Measurements from ENCODE around the gene GPATCH11.

The GPATCH11 gene

DNA sequence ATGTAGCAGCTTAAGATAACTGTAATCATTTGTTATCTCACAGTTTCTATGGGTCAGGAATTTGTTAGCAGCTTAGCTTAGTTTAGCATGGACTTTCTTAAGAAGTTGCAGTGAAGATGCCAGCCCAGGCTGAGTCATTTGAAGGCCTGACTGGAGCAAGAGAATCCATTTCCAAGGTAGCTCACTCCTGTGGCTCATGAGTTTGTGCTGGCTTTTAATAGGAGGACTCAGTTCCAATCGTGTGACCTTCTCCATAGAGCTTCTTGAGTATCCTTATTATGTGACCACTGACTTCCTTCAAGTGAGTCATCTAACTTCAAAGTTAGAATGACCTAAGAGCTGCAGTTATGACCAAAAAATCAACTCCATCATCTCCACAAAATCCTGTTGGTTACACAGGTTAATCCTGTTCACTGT lies 1.4 kb downstream of the GPATCH11 start:
- no peak overlapping the region; the same call in 1 of the 2 replicates for H3K4me3 ChIP-seq (ENCODE audit: low read depth, low read length)
- no peak for DNase-seq (ENCODE audit: low read depth)
- no peak for TF ChIP-seq CTCF (IDR thresholded peaks at IDR 0.05; ENCODE audit: low read depth, low read length, missing control alignments)

DNA sequence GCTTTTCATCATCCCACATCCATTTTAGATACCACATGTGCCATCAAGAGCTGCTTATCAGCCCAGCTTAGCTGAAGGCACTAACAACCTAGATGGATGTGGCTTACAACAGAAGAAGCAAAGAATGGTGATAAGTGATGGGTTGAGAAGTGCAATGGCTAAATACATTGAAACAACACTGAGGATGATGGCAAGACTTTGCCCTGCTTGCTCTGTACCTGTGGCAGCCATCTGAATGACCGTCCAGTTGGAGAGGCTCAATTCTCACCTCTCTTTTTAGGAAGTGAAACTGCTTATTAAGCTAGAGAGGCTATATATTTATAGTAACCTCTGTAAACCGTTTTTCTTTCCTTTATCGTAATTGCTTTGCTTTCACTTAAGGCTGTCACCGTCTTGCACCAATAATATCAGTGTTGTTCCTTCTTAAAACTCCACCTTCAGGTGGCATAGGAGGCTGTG lies 5.7 kb downstream of the GPATCH11 start:
- no peak for TF ChIP-seq CTCF (IDR thresholded peaks at IDR 0.05; ENCODE audit: low read depth, low read length, missing control alignments)
- no peak overlapping the region for H3K4me3 ChIP-seq (ENCODE audit: low read depth, low read length)
- DNase-seq (ENCODE audit: low read depth): peak; percentile 79

GRCh38 chr2:37091873-37092272 lies 7.6 kb downstream of the GPATCH11 start:
- H3K4me3 ChIP-seq (ENCODE audit: low read depth, low read length): no peak overlapping the region; the same call in 1 of the 2 replicates
- DNase-seq (ENCODE audit: low read depth): peak; percentile 51
- TF ChIP-seq CTCF (IDR thresholded peaks at IDR 0.05; ENCODE audit: low read depth, low read length, missing control alignments): no peak

DNA sequence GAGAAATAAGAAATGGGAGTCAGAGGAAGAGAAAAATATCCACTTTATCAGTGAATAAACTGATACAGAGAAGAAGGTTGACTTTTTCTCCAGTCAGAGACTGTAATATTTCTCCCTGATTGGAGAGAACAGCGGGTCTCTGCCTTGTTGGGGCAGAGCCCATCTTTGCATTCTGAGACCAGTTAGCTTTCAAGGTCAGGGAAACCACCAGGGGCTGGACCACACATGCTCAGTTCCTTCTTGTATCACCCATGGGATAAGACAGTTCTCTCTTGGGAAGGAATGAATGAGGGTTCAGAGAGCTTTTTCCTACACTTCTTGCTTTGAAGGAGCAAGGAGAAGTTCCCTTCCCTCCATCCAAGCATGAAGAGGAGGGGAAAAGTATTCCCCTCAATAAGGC lies 12.2 kb downstream of the GPATCH11 start:
- H3K4me3 ChIP-seq (ENCODE audit: low read depth, low read length): no peak overlapping the region
- DNase-seq (ENCODE audit: low read depth): no peak
- no peak for TF ChIP-seq CTCF (IDR thresholded peaks at IDR 0.05; ENCODE audit: low read depth, low read length, missing control alignments)

DNA sequence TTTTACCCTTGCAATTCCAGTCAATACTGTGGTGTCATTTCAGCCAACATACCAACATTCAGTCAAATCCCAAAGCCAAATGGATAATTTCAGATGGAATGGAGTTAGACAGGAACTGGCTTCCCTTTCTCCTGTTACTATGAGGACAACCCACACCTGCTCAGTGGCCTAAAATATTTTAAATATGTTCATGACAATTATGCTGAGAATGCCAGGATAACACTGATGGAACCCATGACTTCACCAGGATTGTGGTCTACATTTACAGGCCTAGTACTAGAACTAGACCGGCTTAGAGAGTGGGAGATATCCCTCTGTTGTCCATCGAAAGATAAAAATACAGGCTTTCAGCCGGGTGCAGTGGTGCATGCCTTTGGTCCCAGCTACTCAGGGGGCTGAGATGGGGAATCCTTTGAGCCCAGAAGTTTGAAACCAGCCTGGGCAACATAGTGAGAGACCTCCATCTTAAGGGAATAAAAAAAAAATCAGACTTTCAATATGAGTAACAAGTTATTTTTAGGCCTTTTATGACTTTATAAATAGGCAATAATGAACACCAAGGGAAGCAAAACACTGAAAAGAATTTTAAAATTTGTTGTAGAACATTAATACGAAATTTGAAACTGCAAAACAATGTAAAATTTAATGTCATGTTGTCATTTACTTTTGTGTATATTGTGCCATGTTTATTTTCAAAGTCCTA lies 14.2 kb downstream of the GPATCH11 start:
- no peak for DNase-seq (ENCODE audit: low read depth)
- TF ChIP-seq CTCF (IDR thresholded peaks at IDR 0.05; ENCODE audit: low read depth, low read length, missing control alignments): no peak
- no peak overlapping the region for H3K4me3 ChIP-seq (ENCODE audit: low read depth, low read length)

DNA sequence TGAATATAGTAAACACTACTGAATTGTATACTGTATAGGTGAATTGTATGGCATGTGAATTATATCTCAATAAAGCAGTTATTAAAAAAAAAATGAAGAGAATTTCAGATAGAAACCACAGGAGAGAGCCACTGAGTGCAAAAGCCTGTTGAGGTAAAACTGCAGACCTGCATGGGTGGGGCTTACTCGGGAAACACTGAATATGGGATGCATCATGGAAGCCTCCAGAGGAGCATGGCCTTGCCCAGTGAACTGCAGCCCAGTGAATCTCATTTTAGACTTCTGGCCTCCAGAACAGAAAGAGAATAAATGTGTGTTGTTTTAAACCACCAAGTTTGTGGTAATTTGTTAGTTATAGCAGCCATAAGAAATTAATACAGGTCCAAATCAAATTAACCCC lies 15.7 kb downstream of the GPATCH11 start:
- DNase-seq (ENCODE audit: low read depth): no peak
- TF ChIP-seq CTCF (IDR thresholded peaks at IDR 0.05; ENCODE audit: low read depth, low read length, missing control alignments): no peak
- H3K4me3 ChIP-seq (ENCODE audit: low read depth, low read length): no peak overlapping the region

GRCh38 chr2:37102588-37102987 lies 18.3 kb downstream of the GPATCH11 start:
- DNase-seq (ENCODE audit: low read depth): no peak
- no peak overlapping the region for H3K4me3 ChIP-seq (ENCODE audit: low read depth, low read length)
- TF ChIP-seq CTCF (IDR thresholded peaks at IDR 0.05; ENCODE audit: low read depth, low read length, missing control alignments): no peak

Data from GM12864 (cell line).